ENCODE data around the gene ALDH18A1.

The ALDH18A1 gene

DNA sequence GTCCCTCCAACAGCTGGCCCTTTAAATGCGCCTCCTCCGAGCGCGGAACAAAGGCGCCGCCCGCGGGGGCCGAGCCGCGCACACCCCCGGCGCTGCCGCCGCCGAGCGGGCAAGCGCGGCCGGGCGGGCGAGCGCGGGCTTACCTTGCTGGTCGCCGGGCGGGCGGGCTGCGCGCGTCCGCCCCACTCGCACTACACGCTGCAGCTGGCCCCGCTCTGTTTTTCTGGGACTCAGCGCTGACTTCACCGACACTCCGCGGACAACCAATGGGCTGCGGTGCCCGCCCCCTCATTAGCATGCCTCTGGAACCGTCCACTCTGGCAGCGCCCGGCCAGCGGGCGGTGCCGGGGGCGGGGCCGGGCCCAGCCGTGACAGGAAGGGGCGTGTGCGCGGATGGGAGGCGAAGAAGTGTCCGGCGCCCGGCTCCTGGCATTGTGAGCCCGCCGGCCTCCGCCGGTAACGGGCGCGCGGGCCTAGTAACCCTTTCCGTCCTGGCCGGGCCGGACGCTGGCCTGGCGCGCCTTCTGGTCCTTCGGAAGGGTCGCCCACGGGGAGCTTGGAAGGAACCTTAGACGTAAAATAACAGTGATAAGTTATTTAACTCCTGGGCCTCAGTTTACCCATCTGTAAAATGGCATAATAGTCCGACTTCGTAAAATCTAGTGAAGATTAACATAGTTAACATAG is 95.2 kb downstream of the ALDH18A1 start, which contains the start of gene SORBS1:
Gene SORBS1 (minus strand): TSS at position 195 of the 687 bp plus-strand sequence. CDS start 120,236 bp downstream, outside the sequence.
- TF ChIP-seq, protein P1, sequence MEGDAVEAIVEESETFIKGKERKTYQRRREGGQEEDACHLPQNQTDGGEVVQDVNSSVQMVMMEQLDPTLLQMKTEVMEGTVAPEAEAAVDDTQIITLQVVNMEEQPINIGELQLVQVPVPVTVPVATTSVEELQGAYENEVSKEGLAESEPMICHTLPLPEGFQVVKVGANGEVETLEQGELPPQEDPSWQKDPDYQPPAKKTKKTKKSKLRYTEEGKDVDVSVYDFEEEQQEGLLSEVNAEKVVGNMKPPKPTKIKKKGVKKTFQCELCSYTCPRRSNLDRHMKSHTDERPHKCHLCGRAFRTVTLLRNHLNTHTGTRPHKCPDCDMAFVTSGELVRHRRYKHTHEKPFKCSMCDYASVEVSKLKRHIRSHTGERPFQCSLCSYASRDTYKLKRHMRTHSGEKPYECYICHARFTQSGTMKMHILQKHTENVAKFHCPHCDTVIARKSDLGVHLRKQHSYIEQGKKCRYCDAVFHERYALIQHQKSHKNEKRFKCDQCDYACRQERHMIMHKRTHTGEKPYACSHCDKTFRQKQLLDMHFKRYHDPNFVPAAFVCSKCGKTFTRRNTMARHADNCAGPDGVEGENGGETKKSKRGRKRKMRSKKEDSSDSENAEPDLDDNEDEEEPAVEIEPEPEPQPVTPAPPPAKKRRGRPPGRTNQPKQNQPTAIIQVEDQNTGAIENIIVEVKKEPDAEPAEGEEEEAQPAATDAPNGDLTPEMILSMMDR (IDR thresholded peaks at IDR 0.05; ENCODE audit: low read depth, low read length), result no peak
- peak within 1 kb of the TSS; percentile 76 to 88 for H3K4me3 ChIP-seq (replicated peaks in 1 of 2; ENCODE audit: low read depth in 2 of 2, low read length in 2 of 2)

DNA sequence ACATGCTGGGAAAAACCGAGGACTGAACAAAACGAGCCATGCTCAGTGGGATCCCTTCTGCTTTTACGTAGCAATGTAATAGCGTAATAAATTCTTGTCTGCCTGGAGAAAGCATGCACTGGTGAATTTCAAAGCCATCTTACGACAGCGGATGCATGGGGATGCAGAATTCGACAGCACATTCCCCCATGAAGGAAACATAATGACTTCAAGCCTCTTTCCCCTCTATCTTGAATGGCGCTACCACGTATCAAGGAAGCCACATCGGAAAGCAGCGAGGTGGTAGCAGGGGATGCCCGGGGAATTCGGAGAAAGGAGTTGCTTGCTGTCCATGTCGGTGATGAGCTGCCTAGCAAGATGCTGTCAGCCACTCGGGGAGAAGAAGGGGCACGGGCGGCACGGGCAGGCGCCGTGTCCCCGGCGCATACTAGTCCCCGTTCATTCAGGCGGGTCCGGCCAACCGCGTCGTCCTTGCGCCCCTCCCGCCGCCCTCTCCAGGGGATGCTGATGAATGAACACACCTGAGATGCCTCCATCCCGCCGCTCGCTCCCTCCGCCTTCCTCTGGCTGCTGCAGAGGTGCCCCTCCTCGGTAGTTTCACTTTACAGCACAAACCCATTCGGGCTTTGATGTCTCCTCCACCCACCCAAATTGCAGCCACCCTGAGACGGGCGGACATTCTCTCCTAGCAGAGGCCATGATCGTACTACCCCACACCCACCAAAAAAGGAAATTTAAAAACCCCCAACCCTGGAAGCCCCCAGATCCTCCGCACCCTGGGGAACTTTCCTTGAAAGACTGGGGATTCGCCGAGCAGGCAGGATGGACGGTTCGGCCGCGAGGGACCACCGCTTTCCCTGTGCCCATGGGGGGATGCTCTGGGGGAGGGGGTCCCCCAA is 96.0 kb downstream of the ALDH18A1 start:
- peak; percentile 32 to 53 for DNase-seq (ENCODE audit: low read depth in 2 of 2)
- TF ChIP-seq, protein P1 (IDR thresholded peaks at IDR 0.05; ENCODE audit: low read depth, low read length), result no peak
- peak overlapping the region; percentile 76 to 88 for H3K4me3 ChIP-seq (replicated peaks in 1 of 2; ENCODE audit: low read depth in 2 of 2, low read length in 2 of 2)

More for the DNA sequence above, 95.2 kb downstream of the ALDH18A1 start, which contains the start of gene SORBS1:
- peak; percentile 92 to 96 for DNase-seq (ENCODE audit: low read depth in 2 of 2)

GRCh38 chr10:95559896-95560277 is 96.6 kb downstream of the ALDH18A1 start:
- peak overlapping the region; percentile 76 to 88 for H3K4me3 ChIP-seq (replicated peaks in 1 of 2; ENCODE audit: low read depth in 2 of 2, low read length in 2 of 2)
- no peak for DNase-seq (ENCODE audit: low read depth in 2 of 2)
- TF ChIP-seq, protein P1 (IDR thresholded peaks at IDR 0.05; ENCODE audit: low read depth, low read length), result no peak

DNA sequence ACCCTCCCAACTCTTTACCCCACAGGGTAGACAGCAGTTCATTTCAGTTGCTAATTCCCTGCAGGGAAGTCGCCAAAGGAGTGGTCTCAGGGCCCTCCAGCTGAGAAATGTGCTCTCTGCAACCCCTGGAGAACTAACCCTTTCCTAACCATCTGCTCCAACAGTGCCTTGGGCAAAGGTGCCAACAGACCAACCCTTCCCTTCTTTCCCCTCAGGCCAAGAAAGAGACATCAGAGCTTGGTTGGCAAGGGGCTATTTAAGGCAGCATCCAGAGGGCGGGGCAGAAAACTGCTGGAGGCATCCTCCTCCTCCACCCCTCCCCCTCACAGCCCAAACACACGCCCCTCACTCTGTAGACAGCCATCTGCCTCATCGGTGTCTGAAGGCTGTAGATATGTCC is 97.0 kb downstream of the ALDH18A1 start:
- DNase-seq (ENCODE audit: low read depth in 2 of 2), result no peak
- TF ChIP-seq, protein P1 (IDR thresholded peaks at IDR 0.05; ENCODE audit: low read depth, low read length), result no peak
- H3K4me3 ChIP-seq (replicated peaks in 1 of 2; ENCODE audit: low read depth in 2 of 2, low read length in 2 of 2), result no peak overlapping the region

DNA sequence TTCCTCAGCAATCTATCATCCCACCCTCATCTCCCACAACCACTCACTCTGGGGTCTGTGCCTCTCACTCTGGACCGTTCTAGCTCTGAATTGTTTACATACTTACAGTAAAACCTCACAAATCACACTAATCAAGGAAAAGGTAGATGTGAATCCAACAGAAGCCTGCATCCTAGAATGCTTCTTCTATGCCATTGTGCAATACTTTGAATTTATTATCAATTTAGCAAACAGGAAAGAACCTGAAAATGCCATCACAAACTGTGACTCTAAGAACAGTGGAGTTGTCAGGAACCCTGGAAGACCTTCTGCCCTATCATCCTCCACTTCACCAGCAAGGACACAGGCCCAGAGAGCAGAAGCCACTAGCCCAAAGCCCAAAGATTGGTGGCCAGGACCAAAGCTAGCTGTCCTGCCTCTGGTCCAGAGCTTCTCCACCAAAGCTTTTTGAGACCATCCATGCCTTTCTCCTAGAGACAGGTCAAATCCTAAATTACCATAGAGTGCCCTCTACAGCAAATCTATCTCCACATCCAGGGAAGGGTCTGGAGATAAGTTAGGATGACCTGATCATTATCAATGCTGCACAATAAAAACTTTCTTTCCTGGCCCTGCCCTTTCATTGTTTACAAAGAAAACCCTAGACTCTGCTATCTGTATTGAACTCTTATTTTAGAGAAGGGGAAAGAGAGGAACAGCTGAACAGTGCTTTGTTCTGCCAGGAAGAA is 97.8 kb downstream of the ALDH18A1 start:
- no peak overlapping the region for H3K4me3 ChIP-seq (replicated peaks in 1 of 2; ENCODE audit: low read depth in 2 of 2, low read length in 2 of 2)
- DNase-seq (ENCODE audit: low read depth in 2 of 2), result no peak
- TF ChIP-seq, protein P1 (IDR thresholded peaks at IDR 0.05; ENCODE audit: low read depth, low read length), result no peak

- TF ChIP-seq, protein P1 (IDR thresholded peaks at IDR 0.05; ENCODE audit: low read depth, low read length), result no peak
- no peak for DNase-seq (ENCODE audit: low read depth in 2 of 2)
- no peak overlapping the region for H3K4me3 ChIP-seq (replicated peaks in 1 of 2; ENCODE audit: low read depth in 2 of 2, low read length in 2 of 2)
Observed at GRCh38 chr10:95556994-95557767, 99.3 kb downstream of the ALDH18A1 start.

Measured in cardiac fibroblast (primary cell).